ENCODE data around the gene WWTR1.

Gene WWTR1

GRCh38 chr3:149621218-149622005 is 36.4 kb downstream of the WWTR1 start:
- peak; percentile 45 for DNase-seq

GRCh38 chr3:149620291-149621020 is 37.4 kb downstream of the WWTR1 start:
- no peak for DNase-seq

DNA sequence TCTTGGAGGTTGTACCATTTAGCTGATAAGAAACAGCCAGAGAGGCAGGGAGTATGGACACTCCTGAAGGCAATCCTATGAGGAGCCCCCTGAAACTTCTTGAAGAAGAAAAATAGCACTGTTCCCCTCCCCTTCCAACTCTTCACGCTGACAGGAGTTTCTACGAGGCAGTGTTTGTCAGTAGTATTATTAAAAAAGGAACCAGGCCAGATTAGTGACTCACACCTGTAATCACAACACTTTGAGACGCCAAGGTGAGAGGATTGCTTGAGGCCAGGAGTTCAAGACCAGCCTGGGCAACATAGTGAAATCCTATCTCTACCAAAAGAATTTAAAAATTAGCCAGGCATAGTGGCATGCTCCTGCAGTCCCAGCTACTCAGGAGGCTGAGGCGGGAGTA is 38.7 kb downstream of the WWTR1 start:
- DNase-seq = no peak

GRCh38 chr3:149618151-149619123 is 39.4 kb downstream of the WWTR1 start:
- DNase-seq = no peak

DNA sequence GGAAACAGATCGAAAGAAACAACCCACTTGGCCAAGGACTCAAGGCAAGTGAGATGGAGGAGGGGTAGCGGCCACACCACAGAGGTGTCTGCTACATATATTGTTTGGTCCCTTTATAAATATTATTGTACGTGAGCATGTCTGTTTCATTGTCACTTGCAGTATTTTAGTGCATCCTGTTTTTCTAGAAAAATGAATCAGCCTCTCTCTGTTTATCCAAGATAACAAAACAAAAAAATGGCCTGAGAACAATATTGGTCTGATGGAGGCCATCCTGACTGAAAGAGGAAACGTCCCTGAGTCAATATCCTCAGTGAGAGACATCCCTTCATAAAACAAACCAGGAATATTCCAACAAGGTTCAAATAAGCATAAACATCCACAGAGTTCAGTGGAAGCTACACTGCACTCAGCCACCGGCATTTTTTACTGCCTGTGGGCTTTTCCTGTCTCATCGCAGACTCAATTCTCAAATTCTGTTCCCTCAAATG is 42.0 kb downstream of the WWTR1 start:
- no peak for DNase-seq

- DNase-seq = no peak
These were observed 43.8 kb downstream of the WWTR1 start for GRCh38 chr3:149613988-149614387.

DNA sequence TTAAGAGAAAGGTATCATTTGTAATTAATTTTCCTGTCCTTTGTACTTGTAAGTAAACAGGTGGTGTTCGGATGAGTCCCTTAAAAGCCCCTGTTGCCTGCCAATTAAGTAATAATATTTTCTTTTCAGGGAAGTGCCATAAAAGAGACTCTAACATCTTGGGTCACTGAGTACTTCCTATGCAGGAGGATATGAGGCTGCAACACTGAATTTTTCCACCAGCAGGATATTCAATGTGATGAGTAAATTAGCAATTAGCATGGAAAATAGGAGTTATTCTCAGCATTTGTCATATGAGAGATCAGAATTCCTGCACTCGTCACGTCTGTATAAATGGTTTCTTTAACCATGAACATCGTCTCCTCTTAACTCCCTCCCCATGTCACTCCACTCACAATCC is 45.4 kb downstream of the WWTR1 start:
- no peak for DNase-seq

- DNase-seq = no peak
These were observed 46.7 kb downstream of the WWTR1 start for GRCh38 chr3:149611149-149611548.

- peak; percentile 50 for DNase-seq
These were observed 47.3 kb downstream of the WWTR1 start for GRCh38 chr3:149610351-149611105.

- DNase-seq = no peak
These were observed 48.2 kb downstream of the WWTR1 start for GRCh38 chr3:149609595-149609994.

DNA sequence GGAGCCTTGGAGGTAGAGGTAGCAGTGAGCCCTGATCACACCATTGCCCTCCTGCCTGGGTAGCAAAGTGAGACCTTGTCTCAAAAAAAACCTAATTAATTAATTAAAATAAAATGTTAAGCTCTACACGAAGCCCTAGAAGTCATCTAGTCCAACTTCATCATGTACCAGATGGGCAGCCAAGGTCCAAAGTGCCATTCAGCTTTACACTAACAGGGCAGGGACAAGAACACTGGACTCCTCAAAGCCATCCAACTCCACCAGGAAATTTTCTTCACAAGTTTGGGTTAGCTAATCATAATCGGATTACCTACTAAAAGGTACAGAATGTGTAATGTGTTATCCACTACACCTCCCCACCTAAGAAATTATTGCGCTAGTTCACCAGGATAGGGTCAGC is 48.8 kb downstream of the WWTR1 start:
- DNase-seq = no peak

DNA sequence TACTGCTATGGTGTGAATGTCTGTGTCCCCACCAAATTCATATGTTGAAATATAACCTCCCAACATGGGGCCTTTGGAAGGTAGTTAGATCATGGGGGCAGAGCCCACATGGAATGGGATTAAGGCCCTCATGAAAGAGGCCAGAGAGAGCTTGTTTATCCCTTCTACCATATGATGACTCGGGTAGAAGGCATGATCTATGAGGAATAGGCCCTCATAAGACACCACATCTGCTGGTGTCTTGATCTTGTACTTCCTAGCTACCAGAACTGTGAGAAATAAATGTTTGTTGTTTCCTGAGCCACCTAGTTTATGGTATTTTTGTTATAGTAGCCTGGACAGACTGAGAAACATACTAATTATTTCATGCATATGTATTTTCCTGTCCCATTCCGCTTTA is 51.9 kb downstream of the WWTR1 start:
- no peak for DNase-seq

DNA sequence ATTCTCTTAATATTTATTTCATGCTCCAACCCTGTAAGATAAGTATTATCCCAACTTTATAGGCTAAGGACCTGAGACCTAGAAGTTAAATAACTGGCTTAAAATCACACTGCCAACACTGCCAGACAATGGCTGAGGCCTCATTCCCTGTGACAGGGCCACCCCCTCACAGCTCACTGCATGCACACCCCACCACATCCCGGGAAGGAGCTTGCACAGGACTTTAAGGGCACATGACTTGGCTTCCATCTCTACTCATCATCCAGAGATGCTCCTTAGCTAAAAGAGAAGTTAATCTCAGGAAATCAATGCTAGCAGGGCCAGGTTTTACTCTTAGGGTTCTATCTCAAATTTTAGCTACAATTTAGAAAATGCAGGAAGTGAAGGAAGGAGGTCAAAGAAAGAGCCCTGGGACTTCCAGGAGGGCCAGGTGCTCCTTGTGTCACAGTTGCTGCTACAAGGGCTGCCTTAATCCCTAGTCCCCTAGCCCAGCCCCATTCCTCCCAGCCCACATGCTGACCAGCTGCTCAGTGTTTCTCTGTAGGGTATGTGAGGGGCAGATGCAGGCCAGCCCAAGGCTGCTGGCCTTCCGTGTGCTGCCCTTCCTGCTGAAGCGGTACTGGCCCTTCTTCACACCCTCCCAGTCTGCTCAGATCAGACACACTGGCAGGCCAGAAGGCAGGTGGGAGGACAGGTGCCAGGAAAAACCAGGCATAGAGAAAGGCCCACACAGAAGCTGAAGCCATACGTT is 53.5 kb downstream of the WWTR1 start:
- DNase-seq = peak; percentile 44

DNA sequence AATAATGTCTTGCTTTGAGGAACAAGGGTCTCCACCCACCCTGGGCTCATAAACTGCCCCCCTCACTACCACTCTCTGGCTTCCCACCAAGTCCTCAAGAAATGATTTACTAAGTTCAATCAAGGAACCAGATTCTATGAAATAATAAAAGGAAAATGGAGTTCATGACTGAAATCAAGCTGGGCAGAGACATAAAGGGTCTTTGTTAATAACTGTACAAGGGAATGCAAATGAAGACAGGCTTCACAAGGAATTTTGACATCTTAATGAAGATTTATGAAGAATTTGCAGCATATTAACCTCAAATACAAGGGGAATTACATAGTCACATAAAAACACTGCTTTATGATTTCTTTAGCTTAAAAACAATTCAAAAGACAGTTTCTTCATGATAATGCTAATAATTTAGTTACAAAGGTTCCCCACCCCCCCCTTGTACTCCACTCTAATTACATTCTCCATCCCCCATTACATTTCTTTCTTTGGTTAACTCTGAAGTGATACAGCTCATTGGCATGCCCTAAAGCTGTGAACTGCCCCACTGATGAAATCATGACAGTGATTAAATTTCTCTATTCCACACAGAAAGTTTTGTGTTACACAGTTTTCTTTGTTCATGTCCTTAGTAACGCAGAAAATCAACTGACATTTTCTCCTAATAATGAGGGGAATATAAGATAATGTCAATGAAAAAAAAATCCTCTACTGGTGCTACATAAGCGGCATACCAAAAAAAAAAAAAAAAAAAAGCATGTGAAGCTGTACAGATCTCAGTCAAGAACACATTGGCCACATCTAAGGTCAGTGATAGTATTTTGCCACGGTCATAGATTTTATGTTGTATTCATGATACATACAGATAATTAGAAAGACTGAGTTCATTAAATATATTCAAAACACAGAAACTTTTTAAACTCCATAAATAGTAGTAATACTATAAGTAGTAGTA is 54.4 kb downstream of the WWTR1 start:
- no peak for DNase-seq

DNA sequence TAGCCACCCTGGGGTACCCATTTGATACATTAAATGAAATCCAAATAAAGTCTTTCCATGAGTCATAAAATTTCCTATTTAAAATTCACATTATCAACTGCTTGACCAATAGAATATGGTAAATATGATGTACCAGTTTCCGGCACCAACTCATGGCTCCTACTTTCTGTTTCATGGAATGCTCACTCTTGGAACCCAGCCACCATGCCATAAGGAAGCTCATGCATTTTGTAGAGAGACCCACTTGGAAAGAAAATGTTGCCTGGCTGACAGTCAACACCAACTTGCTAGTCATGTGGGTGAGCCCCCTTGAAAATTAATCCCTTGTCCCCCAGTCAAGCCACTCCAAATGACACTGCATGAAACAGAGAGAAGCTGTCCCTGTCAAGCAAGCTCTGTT is 57.2 kb downstream of the WWTR1 start:
- DNase-seq = no peak

- DNase-seq = peak; percentile 74
These were observed 58.6 kb downstream of the WWTR1 start for GRCh38 chr3:149599236-149599635.

GRCh38 chr3:149596134-149596770 is 61.6 kb downstream of the WWTR1 start:
- no peak for DNase-seq

DNA sequence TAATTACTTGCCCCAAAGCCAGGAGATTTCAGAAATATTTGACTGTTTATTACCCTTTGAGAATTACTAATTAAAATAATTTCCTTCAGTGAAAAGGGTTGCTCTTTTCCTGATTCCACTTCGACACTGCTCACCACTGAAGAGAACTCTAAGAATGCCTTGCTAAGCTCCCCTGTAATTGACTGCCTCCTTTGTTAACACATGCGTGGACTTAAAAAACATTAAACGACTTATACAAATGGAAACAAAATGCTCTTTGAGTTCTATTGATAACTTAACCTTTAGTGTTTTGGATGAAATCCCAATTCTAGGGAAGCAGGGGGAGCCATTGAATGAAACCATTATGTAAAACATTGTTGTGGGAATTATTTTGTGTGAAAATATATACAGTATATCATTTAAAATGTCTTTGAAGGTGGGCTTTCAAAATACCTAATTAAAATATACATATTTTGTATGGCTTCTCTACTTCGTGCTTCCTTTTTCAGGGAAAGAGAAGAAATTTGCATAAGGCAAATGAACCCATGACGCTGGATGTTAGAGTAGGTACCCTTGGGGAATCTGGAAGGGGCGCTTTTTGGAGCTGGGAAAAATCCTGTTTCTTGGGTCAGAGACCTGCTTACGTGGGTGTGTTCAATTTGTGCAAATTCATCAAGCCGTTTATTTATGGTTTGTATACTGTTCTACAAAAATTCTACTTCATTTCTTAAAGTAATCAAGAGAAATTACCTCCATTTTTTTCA is 64.2 kb downstream of the WWTR1 start:
- no peak for DNase-seq

DNA sequence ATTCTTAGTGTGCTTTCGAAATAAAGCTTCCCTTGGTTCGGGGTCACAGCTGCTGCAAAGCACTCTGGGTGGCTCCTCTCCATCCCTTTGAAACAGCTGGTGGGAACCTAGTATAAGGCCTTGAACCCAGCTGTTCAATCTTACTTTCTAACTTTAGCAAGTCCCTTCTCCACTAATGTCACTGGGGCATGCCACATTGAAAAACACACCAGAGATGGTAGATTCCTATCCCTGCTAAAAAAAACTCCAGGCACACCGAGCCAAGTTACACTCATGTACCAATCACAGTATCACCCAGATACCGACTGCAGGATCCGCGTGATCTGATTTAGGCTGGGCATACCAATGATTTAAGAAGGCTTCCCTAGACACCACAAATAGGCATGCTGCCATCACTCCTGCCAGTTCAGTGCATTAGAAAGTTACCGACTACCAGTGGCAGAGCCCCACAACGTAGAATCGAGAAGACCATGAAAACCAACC is 65.0 kb downstream of the WWTR1 start:
- DNase-seq = peak; percentile 56

Measured in femur (tissue), 1 donor.